H9 (cell line): Measurements from ENCODE around the gene GOLGA8N. TPM values are rescaled to one million over a fixed set of nuclear protein-coding genes. Genes with fewer than 3 reads are reported as not detected.

Experiments
- DNase-seq: peaks from one replicate; pipeline ENCODE4 v3.0.0-alpha.2; 2017
- H2AFZ ChIP-seq: one replicate; pipeline ENCODE4 v1.6.1; 2013; ENCODE audit warnings: mild to moderate bottlenecking, low read length, control low read depth, moderate library complexity
- H2AK5ac ChIP-seq: 2 replicates; pipeline ENCODE4 v1.6.1; 2013; ENCODE audit warnings: low read length, control low read depth, mixed read lengths; ENCODE audit not compliant: insufficient read length
- H2BK120ac ChIP-seq: one replicate; pipeline ENCODE4 v1.6.1; 2013; ENCODE audit warnings: low read depth, mild to moderate bottlenecking, low read length, control low read depth, inconsistent platforms; ENCODE audit not compliant: poor library complexity, severe bottlenecking
- H2BK12ac ChIP-seq: 2 replicates; pipeline ENCODE4 v1.6.1; 2013; ENCODE audit warnings: low read length, control low read depth, mixed read lengths, low read depth; ENCODE audit not compliant: insufficient read length
- H2BK15ac ChIP-seq: 2 replicates; pipeline ENCODE4 v1.6.1; 2013; ENCODE audit warnings: low read depth, low read length, control low read depth
- H2BK20ac ChIP-seq: one replicate; pipeline ENCODE4 v1.6.1; 2013; ENCODE audit warnings: low read depth, mild to moderate bottlenecking, low read length, control low read depth, inconsistent platforms; ENCODE audit not compliant: poor library complexity, severe bottlenecking
- H2BK5ac ChIP-seq: 2 replicates; pipeline ENCODE4 v1.6.1; 2013; ENCODE audit warnings: low read length, control low read depth, mixed read lengths; ENCODE audit not compliant: insufficient read length
- H3K14ac ChIP-seq: 2 replicates; pipeline ENCODE4 v1.6.1; 2013; ENCODE audit warnings: low read length, control low read depth; ENCODE audit not compliant: insufficient read depth
- H3K18ac ChIP-seq: 2 replicates; pipeline ENCODE4 v1.6.1; 2013; ENCODE audit warnings: low read depth, mild to moderate bottlenecking, mixed read lengths, low read length, control low read depth; ENCODE audit not compliant: insufficient read length
- H3K23ac ChIP-seq: 2 replicates; pipeline ENCODE4 v1.6.1; 2013; ENCODE audit warnings: low read length, control low read depth, mixed read lengths, low read depth; ENCODE audit not compliant: insufficient read length
- H3K23me2 ChIP-seq: 2 replicates; pipeline ENCODE4 v1.6.1; 2013; ENCODE audit warnings: low read depth, mild to moderate bottlenecking, mixed read lengths, low read length, control low read depth; ENCODE audit not compliant: insufficient read length, poor library complexity, severe bottlenecking
- H3K27ac ChIP-seq: 2 replicates; pipeline ENCODE4 v1.5.1; 2013; ENCODE audit warnings: low read length, control low read depth, mixed read lengths, low read depth; ENCODE audit not compliant: insufficient read length
- H3K27me3 ChIP-seq: 2 replicates; pipeline ENCODE4 v1.6.1; 2013; ENCODE audit warnings: low read length, control low read depth, inconsistent platforms; ENCODE audit not compliant: insufficient read depth
- H3K4ac ChIP-seq: 2 replicates; pipeline ENCODE4 v1.6.1; 2013; ENCODE audit warnings: low read depth, mild to moderate bottlenecking, control low read depth, inconsistent platforms, low read length, moderate library complexity
- H3K4me1 ChIP-seq: 2 replicates; pipeline ENCODE4 v1.6.1; 2013; ENCODE audit warnings: low read length, control low read depth, inconsistent platforms; ENCODE audit not compliant: insufficient read depth
- H3K4me2 ChIP-seq: 2 replicates; pipeline ENCODE4 v1.6.1; 2013; ENCODE audit warnings: low read length, control low read depth, mixed read lengths; ENCODE audit not compliant: insufficient read length, insufficient read depth
- H3K56ac ChIP-seq: 2 replicates; pipeline ENCODE4 v1.6.1; 2013; ENCODE audit warnings: low read depth, mild to moderate bottlenecking, mixed read lengths, low read length, control low read depth; ENCODE audit not compliant: insufficient read length
- H3K79me1 ChIP-seq: 2 replicates; pipeline ENCODE4 v1.6.1; 2013; ENCODE audit warnings: low read depth, mild to moderate bottlenecking, moderate library complexity, low read length, control low read depth, inconsistent platforms; ENCODE audit not compliant: insufficient read depth, poor library complexity, severe bottlenecking
- H3K79me2 ChIP-seq: 2 replicates; pipeline ENCODE4 v1.6.1; 2013; ENCODE audit warnings: low read length, control low read depth, inconsistent platforms; ENCODE audit not compliant: insufficient read depth
- H3K9ac ChIP-seq: 2 replicates; pipeline ENCODE4 v1.6.1; 2013; ENCODE audit warnings: low read length, control low read depth, mixed read lengths; ENCODE audit not compliant: insufficient read length; ENCODE audit errors: extremely low read depth
- H3K9me3 ChIP-seq: one replicate; pipeline ENCODE4 v1.6.1; 2013; ENCODE audit warnings: low read depth, low read length, inconsistent platforms; ENCODE audit not compliant: control insufficient read depth
- H3T11ph ChIP-seq: one replicate; pipeline ENCODE4 v1.6.1; 2013; ENCODE audit warnings: mild to moderate bottlenecking, low read length, control low read depth, inconsistent platforms
- H4K20me1 ChIP-seq: one replicate; pipeline ENCODE4 v1.6.1; 2013; ENCODE audit not compliant: control insufficient read depth, insufficient read length, insufficient read depth
- H4K5ac ChIP-seq: 2 replicates; pipeline ENCODE4 v1.6.1; 2013; ENCODE audit warnings: low read depth, mild to moderate bottlenecking, mixed read lengths, low read length, control low read depth; ENCODE audit not compliant: insufficient read length
- H4K8ac ChIP-seq: replicated peaks from 2 replicates; pipeline ENCODE4 v1.6.1; 2013; ENCODE audit warnings: low read length, control low read depth, mixed read lengths, low read depth; ENCODE audit not compliant: insufficient read length
- H4K91ac ChIP-seq: 2 replicates; pipeline ENCODE4 v1.6.1; 2013; ENCODE audit warnings: low read depth, mild to moderate bottlenecking, moderate library complexity, mixed read lengths, low read length, control low read depth; ENCODE audit not compliant: insufficient read length
- H3K27ac Mint-ChIP-seq, 3 experiments: 2 replicates in 2 of 3; 3 replicates in 1 of 3; pipeline ENCODE4 v1.8.0; 2020 to 2021; ENCODE audit warnings: mixed read lengths in 3 of 3, mild to moderate bottlenecking in 1 of 3, moderate library complexity in 1 of 3
- H3K27me3 Mint-ChIP-seq: 2 replicates; pipeline ENCODE4 v1.8.0; 2021; ENCODE audit warnings: low read depth, mild to moderate bottlenecking, moderate library complexity, mixed read lengths
- H3K36me3 Mint-ChIP-seq, 3 experiments: 2 replicates in 2 of 3; 3 replicates in 1 of 3; pipeline ENCODE4 v1.8.0; 2020 to 2021; ENCODE audit warnings: low read depth in 3 of 3, mixed read lengths in 3 of 3; ENCODE audit not compliant: insufficient read depth in 1 of 3
- H3K4me1 Mint-ChIP-seq, 2 experiments: 2 replicates each; pipeline ENCODE4 v1.8.0; 2020; ENCODE audit warnings: mixed read lengths in 2 of 2
- H3K4me3 Mint-ChIP-seq, 2 experiments: 2 replicates in 1 of 2; 3 replicates in 1 of 2; pipeline ENCODE4 v1.8.0; 2020 to 2021; ENCODE audit warnings: mild to moderate bottlenecking in 2 of 2, mixed read lengths in 2 of 2, moderate library complexity in 1 of 2
- H3K9me3 Mint-ChIP-seq, 2 experiments: 2 replicates in 1 of 2; 3 replicates in 1 of 2; pipeline ENCODE4 v1.8.0; 2020; ENCODE audit warnings: mild to moderate bottlenecking in 2 of 2, mixed read lengths in 2 of 2, moderate library complexity in 1 of 2
- WGBS: extraction: QIAGEN DNeasy Blood & Tissue Kit; methylation state at CpG from one replicate; pipeline ENCODE4 v1.1.7; 2013; ENCODE audit warnings: missing lambda C conversion rate, low lambda C conversion rate, mixed read lengths; ENCODE audit not compliant: insufficient read length; ENCODE audit errors: extremely low coverage; 5-methylcytosine and 5-hydroxymethylcytosine counted together
- total RNA-seq: library from RNA; stranded (reverse); gene quantifications from 2 replicates; pipeline ENCODE4 v1.2.1, GENCODE V29; 2021
- TF ChIP-seq, protein P1 (sequence below): fragments of 200-600 bp; sonication (generic); conservative IDR thresholded peaks from 3 replicates; pipeline ENCODE4 v1.8.0; 2021; ENCODE audit warnings: antibody characterized with exemption, mild to moderate bottlenecking

The GOLGA8N gene
- total RNA-seq, 1 experiment from 2014 or later: 0.50 TPM

DNA sequence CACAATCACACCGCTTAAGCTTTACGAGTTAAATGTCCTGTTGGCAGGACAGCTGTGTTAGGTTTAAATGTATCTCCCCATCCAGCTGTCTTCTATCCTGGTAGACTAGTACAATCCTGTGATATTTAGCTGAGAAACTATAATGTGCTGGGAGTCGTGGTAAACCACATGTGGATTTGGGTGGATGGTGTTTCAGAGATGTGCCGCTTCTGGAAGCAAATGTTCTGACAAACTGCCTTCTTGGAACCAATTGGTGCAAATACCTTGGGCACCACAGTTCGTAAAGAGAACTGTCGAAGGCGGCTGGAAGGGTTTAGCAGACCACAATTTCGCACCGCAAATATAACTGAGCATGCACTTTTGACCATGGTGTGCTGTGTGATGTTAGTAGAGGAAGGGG is 63.2 kb downstream of the GOLGA8N start:
- Histone ChIP-seq H3K4me1 (no peaks in the 10 kb centered on the region; the same call in 1 of the 2 replicates), H2BK20ac (no peak overlapping the region), H3K79me1 (no peaks in the 10 kb centered on the region), H3K79me2 (no peaks in the 10 kb centered on the region), H3K27ac (no peak overlapping the region), H2AFZ (no peak overlapping the region), H2BK5ac (no peak overlapping the region), H2AK5ac (no peak overlapping the region), H2BK120ac (no peak overlapping the region), H3K9ac (no peak overlapping the region), H4K20me1 (no peaks in the 10 kb centered on the region), H3K56ac (no peak overlapping the region), H3K4me2 (no peak overlapping the region), H3K18ac (no peak overlapping the region), H3T11ph (no peak overlapping the region), H2BK12ac (no peak overlapping the region), H3K27me3 (no peaks in the 10 kb centered on the region), H3K9me3 (no peaks in the 10 kb centered on the region), H3K4ac (no peak overlapping the region), H4K8ac (no peak overlapping the region), H4K5ac (no peak overlapping the region), H2BK15ac (no peak overlapping the region), H3K23me2 (no peaks in the 10 kb centered on the region), H3K23ac (no peak overlapping the region), H3K14ac (no peak overlapping the region), H4K91ac (no peak overlapping the region)
- Mint-ChIP-seq H3K27ac (no peak overlapping the region), H3K36me3 (peaks cover 0 to 18% (median 6%) of the 10 kb centered on the region in 3 experiments; a peak in 2 of 7 replicates), H3K4me1 (peaks cover 31 to 46% of the 10 kb centered on the region in 2 experiments), H3K9me3 (no peaks in the 10 kb centered on the region; a peak in 1 of 5 replicates), H3K4me3 (no peak overlapping the region), H3K27me3 (no peaks in the 10 kb centered on the region)
- TF ChIP-seq, protein P1, sequence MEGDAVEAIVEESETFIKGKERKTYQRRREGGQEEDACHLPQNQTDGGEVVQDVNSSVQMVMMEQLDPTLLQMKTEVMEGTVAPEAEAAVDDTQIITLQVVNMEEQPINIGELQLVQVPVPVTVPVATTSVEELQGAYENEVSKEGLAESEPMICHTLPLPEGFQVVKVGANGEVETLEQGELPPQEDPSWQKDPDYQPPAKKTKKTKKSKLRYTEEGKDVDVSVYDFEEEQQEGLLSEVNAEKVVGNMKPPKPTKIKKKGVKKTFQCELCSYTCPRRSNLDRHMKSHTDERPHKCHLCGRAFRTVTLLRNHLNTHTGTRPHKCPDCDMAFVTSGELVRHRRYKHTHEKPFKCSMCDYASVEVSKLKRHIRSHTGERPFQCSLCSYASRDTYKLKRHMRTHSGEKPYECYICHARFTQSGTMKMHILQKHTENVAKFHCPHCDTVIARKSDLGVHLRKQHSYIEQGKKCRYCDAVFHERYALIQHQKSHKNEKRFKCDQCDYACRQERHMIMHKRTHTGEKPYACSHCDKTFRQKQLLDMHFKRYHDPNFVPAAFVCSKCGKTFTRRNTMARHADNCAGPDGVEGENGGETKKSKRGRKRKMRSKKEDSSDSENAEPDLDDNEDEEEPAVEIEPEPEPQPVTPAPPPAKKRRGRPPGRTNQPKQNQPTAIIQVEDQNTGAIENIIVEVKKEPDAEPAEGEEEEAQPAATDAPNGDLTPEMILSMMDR: no peak
- WGBS: no CpG with 5 or more reads among the region's 9 CpGs
- DNase-seq: no peak

Other genes with a start within 250 kb of the GOLGA8N start
- 0.85 TPM in 1 of 2 replicates, not detected in the other for gene GOLGA8K, start 190.2 kb upstream of the GOLGA8N start, total RNA-seq
- gene GOLGA8O, start 137.8 kb upstream of the GOLGA8N start, total RNA-seq: not detected in 2 replicates
- 94.2 and 94.4 TPM in 2 replicates for gene ARHGAP11A, start 22.0 kb downstream of the GOLGA8N start, total RNA-seq
- gene SCG5, start 48.3 kb downstream of the GOLGA8N start, total RNA-seq: 23.9 and 24.2 TPM in 2 replicates
- gene GREM1, start 124.5 kb downstream of the GOLGA8N start, total RNA-seq: 1.0 and 1.1 TPM in 2 replicates